Stimulated activated CD8-positive, alpha-beta memory T cell treated with anti-CD3 and anti-CD28 coated beads, Interleukin-7, amount 100 ng/mL, for 48 hours (primary cell): ENCODE results near the gene WNK4.

ENCODE experiments used
- DNase-seq, 2 donors: peaks; one replicate each; pipeline ENCODE4 v3.0.0-alpha.2; 2020; ENCODE audit warnings: low read depth in 1 of 2; ENCODE audit errors: extremely low read depth in 1 of 2

WNK4 gene

DNA sequence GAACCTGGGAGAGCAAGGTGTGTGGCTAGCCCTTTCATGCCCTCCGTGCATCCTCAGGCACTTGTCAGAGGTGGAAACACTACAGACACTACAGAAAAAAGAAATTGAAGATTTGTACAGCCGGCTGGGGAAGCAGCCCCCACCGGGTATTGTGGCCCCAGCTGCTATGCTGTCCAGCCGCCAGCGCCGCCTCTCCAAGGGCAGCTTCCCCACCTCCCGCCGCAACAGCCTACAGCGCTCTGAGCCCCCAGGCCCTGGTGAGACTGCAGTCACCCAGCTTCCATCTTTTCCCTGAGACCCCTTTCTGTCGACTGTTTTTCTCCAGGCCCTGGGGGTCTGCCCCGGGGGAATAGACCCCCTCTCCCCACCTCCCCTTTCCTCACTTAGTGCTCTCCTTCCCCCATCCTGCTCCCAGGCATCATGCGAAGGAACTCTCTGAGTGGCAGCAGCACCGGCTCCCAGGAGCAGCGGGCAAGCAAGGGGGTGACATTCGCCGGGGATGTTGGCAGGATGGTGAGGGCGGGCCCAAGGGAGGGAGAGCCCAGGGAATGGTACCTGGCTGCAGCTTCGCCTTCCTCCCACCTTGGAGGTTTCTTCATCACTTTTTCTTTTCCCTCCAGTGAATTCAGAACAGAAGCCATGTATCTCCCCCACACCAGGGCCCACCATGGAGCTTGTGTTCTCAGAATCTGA, 15.8 kb downstream of the WNK4 start:
- DNase-seq = no peak

DNA sequence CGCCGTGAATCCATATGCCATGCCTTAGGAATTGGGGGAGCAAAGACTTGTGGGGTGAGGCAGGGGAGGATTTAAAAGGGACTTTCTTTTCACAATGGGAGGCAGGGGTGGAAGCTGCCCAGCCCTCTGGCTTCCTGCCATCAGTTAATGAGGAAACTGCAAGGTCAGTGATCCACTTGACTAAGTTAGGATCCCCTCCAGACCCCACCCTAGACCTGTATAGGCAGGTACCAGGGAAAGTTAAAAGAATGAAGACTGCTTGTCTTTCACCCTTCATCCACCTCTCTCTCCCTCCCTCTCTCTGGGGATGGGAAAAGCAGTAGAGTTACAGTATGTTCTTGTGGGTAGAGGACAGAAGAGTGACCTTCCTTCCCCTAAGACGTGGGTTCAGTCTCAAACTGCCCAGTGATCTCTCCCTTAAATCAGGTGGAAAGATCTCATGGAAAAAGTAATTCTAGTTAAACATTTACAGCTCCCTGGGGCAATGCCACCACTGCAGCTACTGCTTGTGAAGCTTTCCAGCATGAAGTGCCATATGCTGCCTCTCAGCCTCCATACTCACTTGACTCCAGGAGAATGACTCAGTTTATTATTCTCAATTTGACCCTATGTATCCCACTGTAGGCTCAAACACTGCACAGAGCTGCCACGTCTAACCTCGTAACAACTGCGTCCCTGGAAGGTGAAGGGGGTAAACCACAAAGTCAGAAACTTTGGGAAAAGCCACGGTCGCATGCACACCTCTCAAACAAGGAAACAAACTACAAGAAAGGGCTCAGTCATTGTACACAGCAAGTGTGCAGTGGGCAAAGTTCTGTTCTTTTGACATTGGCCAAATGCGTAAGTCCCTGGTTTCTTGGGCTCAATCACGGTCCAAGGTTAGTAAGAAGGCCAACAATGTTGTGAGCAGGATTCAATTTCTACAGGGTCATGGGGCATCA, 16.9 kb downstream of the WNK4 start:
- no peak for DNase-seq

DNA sequence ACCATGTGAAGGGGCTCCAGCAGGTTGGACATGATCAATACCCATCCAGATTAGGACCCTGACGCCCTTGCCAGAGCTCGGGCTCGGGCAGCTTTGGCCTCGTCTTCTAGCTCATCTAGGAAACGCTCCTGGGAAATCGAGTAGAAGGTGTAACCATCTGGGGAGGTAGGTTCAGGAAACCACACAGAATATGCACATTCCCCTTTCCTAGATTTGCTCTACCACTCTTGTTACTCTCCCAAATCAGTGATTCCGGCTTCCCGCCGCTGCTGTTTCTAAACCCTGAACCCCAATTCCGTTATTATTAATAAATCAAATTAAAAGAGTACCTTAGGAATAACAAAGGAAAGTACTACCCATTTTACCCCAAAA, 17.6 kb downstream of the WNK4 start:
- DNase-seq = no peak

DNA sequence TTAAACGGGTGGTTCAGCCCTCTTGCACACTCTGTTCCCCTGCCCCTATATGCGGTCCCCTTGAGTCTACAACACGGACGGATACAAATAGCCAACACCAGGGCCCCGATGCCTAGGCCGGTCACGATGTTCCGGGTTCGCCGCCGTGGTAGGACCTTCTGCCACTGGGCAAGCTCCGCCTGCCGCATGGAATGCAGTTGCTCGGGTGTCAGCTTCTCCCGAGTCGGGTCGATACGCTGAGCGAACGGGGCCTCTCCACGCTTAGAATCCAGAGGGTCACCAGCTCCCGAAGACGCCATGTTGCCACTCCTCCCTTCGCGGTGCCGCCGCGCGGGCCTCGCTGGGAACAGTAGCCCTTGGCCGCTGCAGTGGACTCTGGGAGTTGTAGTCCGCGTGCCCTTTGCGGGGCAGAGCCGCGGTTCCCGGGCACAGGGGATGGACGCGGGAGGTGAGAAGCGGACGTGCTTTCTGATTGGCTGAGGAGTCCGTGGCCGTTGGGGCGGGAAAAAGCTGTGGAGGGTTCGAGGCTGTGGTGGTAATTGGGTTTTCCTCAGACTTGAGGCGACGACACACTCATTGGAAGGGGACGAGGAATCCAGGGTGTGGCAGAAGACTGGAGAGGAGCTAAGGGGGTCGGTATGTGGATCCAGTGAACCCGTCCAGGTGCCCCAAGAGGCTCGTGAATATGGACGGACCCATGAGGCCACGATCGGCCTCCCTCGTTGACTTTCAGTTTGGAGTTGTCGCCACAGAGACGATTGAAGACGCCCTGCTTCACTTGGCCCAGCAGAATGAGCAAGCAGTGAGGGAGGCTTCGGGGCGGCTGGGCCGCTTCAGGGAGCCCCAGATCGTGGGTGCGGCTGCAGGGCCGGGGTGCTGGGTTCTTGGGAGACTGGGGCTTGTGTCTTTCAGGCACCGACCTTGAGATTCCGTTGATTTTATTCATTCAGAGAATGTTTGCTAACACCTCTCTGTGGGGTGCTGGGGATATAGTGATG, 18.3 kb downstream of the WNK4 start, which contains the start of the genes CNTD1 and COA3:
TSS of gene CNTD1 (plus strand) at position 479 of the 998 bp plus-strand sequence. CDS start at position 686, 207 bp downstream.
TSS of gene COA3 (minus strand) at position 322 of the 998 bp plus-strand sequence. CDS start at position 299, 23 bp downstream.
- DNase-seq = peak; percentile 68 to 76

DNA sequence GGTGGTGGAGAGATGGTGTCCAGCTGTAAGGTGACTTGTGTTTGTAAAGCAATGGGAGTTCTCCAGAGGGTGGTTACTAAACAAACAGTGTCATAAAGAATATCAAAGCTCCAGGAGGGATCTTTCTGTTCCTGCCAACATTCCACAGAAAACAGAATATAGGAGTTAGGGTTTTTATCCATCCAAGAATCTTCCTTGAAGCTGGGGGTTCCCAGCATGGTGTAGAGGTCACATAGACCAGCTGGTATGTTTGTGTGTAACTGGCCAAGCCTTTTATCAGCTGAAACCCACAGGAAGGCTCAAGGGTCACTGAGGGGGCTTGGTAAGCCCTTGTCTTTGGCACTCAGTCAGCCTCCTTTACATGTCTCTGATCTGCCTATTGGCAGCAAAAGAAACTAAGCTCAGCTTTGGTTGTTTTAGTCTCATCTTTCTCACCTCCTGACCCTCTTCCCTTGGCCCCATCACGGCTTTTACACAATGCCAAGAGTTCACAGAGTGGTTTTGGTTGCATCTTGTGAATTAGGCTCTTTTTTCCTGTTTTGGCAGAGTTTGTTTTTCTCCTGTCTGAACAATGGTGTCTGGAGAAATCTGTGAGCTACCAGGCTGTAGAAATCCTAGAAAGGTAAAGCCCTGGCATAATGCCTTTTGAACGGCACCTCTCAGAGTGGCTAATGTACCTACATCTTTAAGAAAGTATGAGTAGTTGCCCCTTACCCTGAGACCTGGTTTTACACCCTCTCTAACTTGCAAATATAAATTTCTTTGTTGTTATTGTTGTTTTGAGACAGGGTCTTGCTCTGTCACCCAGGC, 22.9 kb downstream of the WNK4 start:
- no peak for DNase-seq

DNA sequence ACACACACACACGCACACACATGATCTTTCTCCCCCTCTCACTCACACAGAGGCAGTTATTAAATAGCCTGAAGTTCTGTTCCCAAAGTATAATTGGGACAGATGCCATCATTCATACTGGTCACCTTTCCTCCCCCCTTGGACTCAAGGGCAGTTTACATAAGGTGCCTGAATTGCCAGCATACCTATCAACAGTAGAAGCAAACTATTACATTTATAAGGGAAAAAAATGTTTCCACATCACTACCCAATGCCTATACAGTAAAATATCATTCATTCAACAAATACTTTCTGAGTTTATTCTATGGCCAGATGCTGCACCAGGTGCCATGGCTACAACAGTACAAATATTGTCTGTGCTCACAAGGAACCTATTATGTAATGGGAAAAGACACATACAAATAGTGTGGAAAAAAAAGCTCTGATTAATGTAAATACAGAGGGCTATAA, 24.5 kb downstream of the WNK4 start:
- no peak for DNase-seq

DNA sequence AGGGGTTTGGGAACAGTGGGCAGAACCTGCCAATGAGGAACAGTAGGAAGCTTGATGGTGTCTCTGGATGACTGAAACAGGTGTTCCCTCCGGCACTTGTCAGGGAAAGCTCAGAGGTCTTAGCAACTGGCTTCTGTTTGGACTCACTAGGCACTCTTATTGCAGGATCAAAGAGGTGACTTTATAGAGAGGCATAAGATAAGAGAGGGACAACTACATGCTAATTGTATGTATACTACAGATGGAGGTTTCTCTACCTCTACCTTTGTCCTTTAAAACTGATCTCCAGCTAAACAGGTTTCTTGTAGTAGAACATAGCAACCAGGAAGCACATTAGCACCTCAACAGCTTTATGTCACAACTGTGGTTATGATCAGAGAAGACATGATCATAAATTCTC, 25.8 kb downstream of the WNK4 start:
- DNase-seq = no peak

DNA sequence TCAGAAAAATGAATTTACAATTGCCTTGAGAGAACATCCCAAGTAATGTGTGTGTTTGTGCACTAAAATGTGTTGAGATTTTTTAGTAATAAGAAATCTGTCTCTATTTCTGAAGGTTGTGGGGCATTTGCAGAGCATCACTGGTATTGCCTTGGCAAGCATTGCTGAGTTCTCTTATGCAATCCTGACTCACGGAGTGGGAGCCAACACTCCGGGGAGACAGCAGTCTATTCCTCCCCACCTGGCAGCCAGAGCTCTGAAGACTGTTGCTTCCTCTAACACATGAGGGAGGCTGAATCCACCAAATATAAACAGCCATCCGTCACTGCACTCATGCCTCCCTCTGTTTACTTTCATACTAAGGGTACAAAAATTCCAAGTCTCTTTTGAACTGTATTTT, 28.8 kb downstream of the WNK4 start:
- no peak for DNase-seq

DNA sequence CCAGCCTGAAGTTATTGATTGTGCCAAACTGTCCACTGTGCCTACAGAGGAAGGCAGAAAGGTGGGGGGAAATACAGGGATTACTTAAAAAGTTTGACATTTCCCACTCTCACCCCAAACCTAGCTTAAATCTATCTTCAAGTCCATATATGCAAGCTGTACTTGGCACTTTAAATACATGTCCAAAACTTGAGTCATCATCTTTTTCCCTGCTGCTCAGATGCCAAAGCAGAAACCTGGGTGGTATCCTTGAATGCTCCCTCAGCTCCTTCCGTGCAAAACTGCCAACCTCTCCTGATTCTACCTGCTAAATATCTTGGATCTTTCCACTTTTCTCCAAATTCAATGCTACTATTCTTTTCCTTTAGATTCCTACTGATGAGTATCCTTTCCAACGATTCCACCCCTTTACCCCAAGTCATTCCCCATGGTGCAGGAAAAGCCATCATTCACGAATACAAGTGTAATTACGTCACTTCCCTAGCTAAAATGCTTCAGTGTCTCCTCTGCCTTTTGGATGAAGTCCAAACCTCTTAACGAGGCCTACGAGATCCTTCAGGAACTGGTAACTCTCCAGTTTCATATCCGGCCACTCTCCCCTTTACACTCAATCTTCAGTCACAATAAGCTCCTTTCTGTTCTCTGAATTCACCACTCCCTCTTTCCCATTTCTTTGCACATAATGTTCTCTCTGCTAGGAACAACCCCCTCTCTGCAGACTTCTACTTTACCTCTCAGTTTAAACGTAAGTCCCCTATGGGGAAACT, 34.4 kb downstream of the WNK4 start:
- DNase-seq = no peak

DNA sequence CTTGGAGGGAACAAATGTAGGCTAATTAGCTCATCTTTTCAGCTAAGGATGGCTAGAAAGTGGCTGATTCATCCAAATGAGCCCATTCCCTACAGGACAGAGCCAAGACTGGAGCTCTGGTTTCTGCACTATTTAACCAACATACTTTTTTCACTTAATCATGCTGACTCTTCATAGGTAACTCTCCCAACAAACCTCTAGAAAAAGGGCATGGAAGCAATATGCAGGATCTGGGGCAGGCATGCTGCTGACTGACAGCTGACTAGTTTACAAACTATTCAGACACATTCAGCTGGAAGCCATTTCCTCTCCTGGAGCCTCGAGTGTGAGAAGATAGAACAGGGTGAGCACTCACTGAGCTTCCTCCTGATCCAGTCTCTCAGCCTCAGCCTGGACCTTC, 37.5 kb downstream of the WNK4 start:
- no peak for DNase-seq

DNA sequence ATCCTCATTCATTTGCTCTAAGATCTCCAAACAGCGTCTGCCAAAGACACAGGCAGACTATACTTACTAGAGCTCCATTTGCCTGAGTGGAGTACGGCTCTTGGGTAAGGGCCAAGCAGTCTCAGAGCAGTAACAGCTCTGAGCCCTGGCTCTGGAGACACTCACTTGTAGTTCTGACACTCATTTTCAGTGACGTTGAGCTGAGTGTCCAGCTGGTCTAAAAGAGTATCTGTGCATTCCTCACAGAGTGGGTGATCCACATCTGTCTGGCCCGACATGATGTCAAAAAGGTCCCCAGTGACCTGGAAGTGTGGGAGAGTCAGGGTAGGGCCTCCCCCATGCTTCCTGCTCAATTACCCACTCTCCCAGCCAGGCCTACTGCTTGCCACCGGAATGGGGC, 38.0 kb downstream of the WNK4 start:
- no peak for DNase-seq

DNA sequence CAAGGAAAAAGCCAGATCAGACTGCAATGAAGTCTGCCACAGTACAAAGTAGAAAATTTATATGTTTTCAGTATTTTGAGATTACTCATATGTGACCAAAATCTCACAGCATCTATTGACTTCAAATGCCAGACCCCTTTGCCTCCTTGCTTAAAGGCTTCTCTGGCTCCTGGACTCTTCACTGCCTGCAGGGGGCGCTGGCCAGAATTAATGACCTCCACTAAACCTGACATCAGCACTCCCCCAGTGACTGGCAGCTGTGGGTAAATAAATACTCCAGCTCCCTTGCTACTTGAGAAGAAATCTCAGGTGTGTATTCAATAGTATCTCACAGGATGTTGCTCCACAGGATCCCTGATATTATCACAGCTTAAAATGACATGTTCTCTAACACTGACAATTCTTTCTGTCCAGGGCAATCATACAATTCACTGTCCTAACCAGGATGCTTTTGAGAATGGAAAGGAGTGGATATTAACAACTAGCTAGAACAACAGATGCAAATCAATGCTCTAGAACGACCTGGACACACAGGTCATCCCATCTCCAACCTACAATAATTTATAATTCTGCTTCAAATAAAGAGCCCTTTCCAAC, 39.6 kb downstream of the WNK4 start:
- peak; percentile 33 to 54 for DNase-seq

DNA sequence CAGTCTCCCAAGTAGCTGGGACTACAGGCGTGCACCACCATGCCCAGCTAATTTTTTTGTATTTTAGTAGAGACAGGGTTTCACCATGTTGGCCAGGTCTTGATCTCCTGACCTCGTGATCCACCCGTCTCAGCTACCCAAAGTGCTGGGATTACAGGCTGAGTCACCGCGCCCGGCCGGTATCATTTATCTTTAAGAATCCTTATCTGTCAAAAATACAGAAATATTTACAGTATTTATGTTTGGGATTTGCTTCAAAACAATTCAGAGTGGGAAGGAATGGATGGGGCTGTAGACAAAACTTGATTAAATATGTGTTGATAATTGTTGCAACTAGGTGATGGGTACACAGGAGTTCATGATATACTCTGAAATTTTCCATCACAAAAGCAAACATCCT, 40.8 kb downstream of the WNK4 start:
- DNase-seq = no peak

DNA sequence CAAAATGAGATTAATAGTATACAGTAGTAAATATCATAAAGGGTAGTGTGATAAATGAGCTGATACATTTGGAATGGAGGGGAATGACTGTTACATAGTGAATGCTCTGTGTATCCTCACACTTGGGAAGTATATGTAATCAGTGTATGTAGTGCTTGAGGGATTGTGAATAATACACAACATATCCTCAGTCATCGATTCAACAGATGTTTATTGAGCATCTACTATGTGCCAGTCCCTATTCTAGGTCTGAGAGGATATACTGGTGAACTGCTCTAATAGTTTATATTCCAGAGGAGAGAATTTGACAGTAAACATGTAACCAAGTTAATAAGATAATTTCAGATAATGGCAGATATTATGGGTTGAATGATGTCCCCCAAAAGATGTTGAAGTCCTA, 47.1 kb downstream of the WNK4 start:
- DNase-seq = no peak

DNA sequence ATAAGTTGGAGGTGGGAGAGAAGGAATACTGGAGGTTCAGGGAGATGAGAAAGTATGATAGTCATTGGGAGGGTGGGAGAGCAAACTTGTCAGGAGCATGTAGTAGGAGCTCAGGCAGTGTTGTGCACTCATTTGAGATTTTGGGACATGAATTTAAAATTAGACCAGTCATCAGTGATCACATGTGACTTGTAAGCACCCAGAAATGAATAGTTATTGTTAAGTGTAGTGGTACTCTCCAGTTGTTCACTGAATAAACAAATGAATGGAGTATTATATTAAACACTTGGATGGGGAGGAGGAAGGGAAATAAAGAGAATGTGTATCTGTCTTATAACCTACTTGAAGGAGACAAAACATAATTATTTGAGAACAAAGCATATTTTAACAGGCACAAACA, 50.6 kb downstream of the WNK4 start:
- no peak for DNase-seq

DNA sequence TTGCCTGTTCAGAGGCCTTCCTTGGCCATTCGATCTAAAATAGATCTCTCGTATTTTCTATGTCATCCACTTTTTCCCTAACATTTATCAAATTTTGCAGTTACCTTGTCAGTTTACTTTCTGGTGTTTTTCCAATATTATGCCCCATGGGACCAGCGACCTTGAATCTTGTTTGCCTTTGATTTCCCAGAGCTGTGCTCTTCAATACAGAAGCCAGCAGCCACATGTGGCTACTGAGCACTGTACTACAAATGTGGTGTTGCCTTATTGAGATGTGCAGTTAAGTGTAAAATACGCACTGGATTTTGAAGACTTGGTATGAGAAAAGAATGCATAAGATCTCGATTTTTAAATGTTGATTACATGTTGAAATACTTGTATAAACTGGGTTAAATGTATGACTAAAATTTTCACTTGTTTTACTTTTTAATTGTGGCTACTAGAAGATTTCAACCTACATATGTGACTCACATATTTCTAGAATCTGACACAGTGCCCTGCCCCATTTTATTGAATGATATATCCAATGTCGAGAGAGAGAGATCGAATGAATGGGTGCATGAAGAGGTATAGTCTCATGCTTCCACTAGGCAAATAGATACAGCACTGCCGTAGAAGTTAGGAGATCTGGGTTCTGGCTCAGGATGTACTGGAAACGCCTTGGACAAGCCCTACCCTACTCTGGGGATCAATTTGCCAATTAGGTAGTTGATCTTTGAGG, 52.0 kb downstream of the WNK4 start:
- no peak for DNase-seq

DNA sequence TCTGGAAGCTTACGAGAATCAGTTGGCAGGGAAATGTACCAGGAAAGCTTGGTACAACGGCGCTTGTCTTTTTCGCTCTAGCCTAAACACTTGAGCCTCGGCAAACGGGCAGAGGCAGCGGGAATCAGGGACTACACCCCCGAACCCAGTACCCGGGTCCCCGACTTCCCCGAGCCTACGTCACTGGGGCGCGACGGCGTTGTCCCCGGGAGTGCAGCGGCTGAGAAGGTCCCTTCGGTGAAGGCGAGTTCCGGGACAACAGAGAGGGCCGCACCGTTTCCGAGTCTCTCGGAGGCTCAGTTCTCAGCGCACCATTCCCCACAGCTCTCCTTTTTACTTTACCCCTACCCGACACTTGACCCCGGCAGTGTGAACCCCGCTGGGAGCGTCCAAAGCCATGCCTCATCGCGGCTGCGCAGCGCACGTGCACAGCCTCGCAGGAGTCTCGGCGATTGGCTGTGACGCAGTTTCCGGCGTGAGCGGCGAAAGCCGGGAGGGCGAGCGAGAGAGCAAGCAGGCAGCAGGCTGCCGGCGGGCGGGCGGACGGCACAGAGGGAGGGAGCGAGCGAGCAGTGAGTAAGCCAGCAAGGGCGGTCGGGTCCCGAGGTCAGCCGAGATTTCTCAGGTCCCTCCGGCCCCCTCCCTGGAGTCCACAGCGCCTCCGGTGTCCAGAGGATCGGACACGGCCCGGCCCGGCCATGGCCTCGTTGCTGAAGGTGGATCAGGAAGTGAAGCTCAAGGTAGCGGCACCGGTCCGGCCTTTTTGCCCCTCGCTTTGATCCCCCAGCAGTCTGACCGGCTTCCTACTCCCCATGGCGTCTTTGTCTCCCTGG, 52.7 kb downstream of the WNK4 start, which contains the start of gene PSME3:
TSS of gene PSME3 (plus strand) at position 464 of the 833 bp plus-strand sequence. CDS start at position 699, 235 bp downstream.
- peak; percentile 82 to 88 for DNase-seq
